ENCODE measurements around the gene SIMC1.

- TF ChIP-seq POLR2A (IDR thresholded peaks at IDR 0.05): no peak
- TF ChIP-seq CTCF (IDR thresholded peaks at IDR 0.05): no peak
Measured at GRCh38 chr5:176342766-176343458, 104.7 kb downstream of the SIMC1 start.

Measured in vagina (tissue), 2 donors.